AG08396 (cell line): ENCODE results near the gene CLIP1.
"Not testable (repeated sequence)": the region's sequence is repeated elsewhere in the genome, so short reads cannot be mapped to it uniquely, and the experiment has no call there.

Experiments
- DNase-seq: peaks from one replicate; pipeline ENCODE4 v3.0.0; 2012; ENCODE audit warnings: low spot score, mixed read lengths

CLIP1 gene

DNA sequence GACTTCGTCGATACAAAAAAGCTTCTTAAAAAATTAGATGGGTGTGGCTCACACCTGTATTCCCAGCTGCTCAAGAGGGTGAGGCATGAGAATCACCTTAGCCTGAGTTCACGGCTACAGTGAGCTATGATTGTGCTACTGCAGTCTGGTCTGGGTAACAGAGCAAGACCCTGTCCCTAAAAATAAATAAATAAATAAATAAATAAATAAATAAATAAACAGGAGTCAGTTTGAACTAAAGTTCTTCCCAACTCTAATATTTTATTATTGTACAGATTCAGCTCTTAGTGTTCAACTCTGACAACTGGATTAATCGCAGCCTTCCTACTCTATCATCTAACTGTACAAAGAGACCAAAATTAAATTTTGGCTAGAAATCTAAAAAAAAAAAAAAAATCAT, 12.7 kb upstream of the CLIP1 start:
- no peak for DNase-seq

DNA sequence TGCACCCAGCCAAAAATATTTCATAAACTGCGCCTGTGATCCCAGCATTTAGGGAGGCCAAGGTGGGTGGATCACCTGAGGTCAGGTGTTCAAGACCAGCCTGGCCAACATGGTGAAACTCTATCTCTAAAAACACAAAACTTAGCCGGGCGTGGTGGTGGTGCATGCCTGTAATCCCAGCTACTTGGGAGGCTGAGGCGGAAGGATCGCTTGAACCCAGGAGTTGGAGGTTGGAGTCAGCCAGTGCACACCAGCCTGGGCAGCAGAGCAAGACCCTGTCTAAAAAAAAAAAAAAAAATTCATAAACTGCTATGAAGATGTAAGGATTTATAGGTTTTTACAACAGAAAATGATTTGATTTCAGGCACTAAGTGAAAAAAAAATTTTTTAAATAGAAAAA, 6.6 kb upstream of the CLIP1 start:
- DNase-seq, result not testable (repeated sequence)

DNA sequence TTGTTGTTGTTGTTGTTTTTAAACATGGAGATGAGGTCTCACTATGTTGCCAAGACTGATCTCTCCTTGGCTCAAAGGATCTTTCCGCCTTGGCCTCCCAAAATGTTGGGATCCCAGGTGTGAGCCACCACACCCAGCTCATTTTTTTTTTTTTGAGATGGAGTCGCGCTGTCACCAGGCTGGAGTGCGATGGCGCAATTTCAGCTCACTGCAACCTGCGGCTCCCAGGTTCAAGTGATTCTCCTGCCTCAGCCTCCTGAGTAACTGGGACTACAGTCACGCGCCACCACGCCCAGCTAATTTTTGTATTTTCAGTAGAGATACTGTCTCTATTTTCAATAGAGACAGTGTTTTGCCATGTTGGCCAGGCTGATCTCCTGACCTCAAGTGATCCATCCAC, 4.9 kb upstream of the CLIP1 start:
- DNase-seq, result no peak

DNA sequence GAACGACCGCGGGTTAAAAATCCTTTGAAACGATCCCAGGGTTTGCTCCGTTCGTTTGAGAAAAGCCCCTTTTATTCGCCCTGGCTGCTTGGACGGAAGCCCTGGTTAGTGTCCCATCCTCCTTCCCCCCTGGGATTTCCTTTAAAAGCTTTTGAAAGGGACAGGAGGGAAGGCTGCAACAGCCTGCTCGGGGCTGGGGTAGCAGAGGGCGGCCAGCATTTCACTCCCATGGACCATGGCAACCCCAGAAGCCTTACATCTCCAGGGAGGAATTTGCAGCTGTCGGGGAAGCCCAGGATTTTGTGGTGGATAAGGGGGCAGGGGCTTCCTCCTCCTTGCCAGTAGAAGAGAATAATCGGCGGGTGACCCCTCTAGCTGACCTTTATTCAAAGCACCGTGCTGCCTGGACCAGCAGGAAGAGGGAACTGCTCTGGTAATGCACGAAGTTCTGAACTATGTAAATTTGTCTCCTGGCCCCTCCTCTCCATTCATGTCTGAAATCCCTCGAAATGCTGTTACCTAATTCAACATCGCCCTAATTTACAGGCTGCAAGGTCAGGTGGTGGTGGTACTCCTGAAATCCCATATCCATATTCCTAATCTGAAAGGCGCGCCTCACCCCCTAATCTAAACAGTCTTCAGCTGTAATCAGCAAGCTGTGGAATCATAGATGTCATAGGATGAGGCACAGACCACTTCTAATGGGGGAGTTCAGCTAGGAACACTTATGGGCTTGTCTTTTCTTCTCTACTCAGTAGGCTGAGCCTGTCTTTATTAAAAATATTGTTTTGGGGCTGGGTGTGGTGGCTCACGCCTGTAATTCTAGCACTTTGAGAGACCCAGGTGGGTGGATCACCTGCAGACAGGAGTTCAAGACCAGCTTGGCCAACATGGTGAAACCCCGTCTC, 1.0 kb upstream of the CLIP1 start:
- peak; percentile 14 for DNase-seq

DNA sequence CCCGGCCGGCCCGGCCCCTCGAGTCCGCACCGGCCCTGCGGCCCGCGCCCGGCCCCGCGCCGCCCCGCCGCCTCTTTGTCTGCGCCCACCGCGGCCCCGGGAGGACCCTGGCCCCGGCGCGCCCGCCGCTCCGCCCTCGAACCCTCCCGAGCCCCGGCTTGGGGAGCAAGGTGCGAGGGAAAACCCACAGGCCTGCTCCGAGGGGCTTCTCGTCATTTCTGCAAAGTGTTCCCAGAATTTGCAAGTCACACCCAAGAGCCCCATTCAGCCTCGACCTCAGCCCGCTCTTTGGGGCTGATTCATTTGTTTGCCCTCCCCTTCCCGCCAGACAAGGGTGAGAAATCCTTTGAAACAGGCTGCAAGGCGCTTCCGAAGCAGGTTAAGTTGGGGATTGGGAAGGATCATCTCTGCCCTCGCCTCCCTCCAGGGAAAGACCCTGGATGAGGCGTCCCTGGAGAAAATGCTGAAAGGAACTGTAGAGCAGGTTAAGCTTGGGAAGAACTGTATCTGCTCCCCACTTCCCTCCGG, 325 bp upstream of the CLIP1 start:
- DNase-seq, result peak; percentile 56

DNA sequence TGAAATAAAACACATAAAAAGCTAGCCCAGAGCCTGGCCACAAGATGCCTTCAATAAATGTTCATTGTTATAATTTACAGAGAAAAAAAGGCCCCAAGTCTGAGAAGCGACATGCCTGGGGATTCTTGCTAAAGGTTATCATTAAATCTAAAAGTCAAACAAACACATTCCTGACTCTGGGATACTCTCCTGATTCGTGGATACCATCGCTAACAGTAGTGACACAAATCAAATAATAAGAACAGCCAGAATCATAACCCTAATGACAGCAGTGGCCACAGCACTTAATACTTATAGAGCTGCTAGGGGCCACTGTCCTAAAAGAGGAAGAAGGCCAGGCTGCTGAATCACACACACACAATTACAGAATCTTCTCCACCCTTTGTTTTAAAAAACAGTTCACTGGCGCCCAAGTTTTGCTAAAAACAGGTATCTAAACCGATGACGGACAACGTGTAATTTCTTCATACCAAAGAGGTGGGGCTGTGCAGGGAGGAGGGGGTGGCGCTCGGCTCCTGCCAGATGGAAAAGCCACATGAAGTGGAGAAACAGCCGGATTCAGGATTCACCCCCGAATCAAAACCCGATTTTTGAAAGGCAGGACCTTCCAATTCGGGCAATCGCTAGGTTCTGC, 1.2 kb downstream of the CLIP1 start:
- peak; percentile 41 for DNase-seq

DNA sequence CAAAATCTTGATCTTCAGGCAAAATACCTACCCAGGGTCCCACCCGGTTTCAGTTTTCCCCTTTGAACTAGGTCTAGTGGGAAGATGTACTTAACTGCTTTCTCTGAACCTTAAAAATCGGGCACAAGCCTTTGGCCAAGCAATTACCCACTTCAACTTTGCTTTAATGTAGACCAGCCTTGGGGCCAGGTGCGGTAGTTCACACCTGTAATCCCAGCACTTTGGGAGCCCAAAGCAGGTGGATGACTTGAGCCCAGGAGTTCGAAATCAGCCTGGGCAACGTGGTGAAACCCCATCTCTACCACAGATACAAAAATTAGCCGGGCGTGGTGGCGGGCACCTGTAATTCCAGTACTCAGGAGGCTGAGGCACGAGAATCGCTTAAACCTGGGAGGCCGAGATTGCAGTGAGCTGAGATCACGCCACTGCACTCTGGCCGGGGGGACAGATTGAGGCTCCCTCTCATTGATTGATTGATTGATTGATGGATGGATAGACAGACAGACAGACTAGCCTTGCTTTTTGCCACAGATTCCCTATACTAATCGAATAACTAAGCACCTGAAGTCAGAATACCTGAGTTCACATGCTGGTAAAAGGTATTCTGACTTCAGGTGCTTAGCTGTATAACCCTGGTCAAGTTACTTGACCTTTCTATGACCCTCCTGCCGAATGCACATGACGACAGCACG, 1.9 kb downstream of the CLIP1 start:
- DNase-seq, result no peak

DNA sequence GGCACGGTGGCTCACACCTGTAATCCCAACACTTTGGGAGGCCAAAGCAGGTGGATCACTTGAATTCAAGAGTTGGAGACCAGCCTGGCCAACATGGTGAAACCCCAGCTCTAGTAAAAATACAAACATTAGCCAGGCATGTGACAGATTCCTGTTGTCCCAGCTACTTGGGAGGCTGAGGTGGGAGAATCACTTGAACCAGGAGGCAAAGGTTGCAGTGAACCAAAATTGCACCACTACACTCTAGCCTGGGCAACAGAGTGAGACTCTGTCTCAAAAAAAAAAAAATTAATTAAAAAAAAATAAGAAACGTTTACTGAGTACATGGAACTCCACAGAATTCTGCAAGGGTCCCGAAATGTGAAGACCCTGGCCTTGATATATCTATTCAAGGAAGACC, 3.4 kb downstream of the CLIP1 start:
- DNase-seq, result not testable (repeated sequence)

DNA sequence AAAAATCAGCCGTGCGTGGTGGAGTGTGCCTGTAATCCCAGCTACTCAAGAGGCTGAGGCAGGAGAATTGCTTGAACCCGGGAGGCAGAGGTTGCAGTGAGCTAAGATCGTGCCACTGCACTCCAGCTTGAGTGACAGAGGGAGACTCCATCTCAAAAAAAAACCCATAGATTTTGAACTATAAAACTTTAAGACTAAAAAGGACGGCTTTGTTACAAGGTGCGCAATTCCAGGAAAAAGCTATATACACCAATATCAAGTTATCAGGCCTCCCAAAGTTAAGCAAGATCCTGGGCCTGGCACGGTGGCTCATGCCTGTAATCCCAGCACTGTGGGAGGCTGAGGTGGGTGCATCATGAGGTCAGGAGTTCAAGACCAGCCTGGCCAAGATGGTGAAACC, 6.8 kb downstream of the CLIP1 start:
- not testable (repeated sequence) for DNase-seq

DNA sequence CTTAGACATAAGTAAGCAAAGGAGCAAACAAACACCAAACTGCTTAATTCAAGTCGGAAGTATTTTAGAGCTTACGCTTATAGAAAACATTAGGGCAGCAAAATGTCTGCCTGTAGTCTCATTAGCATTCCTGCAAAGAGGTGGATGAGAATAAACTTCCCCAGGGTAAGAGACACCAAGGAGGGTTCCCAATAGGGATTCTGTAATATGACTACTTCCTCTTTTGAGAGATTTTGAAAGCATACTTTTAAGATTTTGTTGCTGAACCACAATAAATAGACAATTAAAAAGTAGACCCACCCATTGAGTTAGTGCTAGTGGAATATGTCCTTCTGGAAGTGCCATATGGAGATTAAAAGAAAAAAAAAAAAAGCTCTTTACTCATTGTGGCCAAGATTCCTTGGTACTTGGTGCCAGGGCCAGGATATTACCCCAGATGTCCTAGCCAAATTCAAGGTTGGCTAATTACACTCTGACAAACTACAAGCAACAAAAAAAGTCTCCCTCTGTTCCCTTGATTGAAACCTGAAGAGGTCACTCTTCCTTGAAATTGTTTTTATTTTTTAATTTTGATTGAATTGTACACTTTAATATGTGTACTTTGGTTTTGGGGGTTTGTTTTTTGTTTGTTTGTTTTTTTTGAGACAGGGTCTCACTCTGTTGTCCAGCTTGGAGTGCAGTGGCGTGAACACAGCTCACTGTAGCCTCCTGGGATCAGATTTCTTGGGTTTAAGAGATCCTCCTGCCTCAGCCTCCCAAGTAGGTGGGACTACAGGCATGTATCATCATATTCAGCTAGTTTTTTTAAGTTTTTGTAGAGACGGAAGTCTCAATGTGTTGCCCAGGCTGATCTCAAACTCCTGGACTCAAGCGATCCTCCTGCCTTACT, 8.7 kb downstream of the CLIP1 start:
- DNase-seq, result no peak

DNA sequence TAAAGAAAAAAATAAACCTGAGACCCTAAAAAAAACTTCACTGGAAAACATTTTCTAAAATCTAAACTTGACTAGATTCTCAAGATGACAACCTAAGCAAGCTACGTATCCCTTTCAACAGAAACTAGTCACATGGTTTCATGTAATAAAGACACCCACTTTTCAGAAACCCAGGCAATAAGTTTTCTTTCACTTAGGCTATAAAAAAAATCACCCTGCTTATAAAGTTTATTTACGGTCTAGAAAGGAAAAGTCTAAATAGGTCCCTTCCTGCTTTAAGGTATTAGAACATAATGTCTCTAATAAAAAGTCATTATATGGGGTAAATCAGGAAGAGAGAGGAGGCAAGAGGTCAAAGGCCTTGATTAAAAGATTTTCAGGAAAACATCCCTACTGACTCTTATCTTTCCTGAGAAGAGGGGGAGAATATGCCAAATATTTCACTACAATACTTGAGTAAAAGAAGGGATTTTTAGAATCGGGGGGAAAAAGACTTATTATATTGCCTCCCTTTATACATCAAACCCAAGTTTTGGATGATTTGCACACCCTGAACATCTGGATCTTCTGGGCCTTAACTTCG, 9.5 kb downstream of the CLIP1 start:
- DNase-seq, result no peak

DNA sequence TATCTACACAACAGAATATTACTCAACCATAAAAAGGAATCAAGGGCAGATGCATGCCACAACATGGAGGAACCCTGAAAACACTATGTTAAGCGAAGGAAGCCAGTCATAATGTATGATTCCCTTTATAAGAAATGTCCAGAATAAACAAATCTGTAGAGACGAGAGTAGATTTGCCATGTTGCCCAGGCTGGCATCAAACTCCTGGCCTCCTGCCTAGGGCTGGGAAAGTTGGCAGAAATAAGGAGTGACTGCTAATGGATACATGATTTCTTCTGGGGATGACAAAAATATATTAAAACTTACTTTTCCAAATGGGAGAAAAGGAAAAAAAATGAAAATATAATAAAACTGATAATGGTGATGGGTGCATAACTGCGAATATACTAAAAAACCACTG, 10.9 kb downstream of the CLIP1 start:
- no peak for DNase-seq

DNA sequence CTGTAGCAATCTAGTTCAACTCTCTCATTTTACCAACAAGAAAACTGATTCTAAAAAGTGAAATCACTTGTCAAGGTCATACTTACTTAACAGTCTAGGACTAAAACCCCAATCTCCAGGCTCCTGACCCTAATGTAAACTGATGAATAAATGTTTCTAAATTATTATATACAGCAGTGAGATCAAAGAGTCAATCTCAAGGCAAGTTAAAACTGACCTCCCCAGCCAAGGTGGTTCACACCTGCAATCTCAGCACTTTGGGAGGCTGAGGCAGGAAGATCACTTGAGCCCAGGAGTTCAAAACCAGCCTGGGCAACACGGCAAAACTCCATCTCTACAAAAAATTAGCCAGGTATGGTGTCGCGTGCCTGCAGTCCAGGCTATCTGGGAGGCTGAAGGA, 15.3 kb downstream of the CLIP1 start:
- no peak for DNase-seq

DNA sequence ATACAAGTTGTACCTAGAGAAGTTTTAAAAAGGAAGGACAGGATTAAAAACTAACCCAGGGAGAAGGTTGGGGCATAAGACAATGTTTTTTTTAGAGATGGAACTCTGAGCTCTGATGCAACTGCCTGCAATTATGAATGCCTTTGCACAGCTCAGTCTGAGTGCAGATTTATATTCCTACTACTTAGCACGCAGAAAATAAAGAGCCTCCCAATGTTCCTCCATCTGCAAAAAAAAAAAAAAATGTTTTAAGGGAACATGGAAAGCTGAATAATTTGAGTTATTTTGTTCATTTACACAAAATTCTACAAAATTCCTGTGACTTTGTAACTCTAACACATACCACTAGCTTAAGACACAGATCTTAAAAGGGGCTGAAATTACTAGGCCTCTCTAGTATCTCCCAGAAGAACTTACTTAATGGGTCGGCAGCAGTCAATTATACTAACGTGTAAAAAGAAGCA, 15.7 kb downstream of the CLIP1 start:
- DNase-seq, result peak; percentile 24

DNA sequence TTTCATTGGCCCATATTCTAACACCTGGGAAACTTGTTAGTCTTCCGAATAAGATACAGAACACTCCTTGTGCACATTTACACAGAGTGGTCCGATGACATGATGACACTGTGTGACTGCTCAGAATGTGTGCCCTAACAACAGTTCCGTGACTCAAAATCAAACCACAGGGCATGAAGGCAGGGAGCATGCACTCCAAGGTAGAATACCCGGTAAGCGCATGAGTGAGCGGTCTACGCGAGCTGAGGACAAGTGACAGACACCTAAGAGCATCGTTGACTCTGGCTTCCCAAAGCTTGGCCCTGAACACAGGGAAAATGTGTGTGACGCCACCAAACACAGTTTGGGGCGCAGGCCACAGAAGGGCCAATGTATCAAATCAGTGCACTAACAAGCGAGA, 18.6 kb downstream of the CLIP1 start:
- no peak for DNase-seq

DNA sequence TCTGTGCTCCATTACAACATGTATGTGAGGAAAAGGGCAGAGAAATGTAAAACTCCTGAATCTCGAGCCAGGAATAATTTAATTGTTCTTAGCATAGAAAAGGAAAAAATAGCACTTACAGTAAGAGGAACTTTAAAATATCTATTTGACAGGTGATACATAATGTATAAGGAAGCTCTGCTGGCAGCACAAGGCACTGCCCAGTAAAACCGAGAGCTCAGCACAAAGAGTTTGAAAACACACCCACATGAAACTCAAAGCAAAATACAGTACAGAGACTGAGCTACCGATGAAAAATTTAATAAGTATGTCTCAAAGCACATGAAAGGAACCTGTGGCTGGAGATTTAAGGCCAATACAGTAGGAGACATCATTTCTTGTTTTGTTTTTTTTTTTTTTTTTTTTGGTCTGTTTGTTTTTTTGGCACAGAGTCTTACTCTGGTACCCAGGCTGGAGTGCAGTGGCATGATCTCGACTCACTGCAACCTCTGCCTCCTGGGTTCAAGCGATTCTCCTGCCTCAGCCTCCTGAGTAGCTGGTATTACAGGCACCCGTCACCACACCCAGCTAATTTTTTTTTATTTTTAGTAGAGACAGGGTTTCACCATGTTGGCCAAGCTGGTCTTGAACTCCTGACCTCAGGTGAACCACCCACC, 19.2 kb downstream of the CLIP1 start:
- no peak for DNase-seq

DNA sequence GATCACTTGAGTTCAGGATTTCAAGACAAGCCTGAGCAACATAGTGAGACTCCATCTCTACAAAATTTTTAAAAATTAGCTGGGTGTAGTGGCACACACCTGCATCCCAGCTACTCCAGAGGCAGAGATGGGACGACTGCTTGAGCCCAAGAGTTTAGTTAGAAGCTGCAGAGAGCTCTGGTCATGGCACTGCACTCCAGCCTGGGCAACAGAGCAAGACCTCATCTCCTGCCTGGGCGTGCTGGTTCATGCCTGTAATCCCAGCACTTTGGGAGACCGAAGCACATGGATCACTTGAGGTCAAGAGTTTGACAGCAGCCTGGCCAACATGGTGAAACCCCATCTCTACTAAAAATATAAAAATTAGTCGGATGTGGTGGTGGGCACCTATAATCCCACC, 20.2 kb downstream of the CLIP1 start:
- DNase-seq, result no peak

DNA sequence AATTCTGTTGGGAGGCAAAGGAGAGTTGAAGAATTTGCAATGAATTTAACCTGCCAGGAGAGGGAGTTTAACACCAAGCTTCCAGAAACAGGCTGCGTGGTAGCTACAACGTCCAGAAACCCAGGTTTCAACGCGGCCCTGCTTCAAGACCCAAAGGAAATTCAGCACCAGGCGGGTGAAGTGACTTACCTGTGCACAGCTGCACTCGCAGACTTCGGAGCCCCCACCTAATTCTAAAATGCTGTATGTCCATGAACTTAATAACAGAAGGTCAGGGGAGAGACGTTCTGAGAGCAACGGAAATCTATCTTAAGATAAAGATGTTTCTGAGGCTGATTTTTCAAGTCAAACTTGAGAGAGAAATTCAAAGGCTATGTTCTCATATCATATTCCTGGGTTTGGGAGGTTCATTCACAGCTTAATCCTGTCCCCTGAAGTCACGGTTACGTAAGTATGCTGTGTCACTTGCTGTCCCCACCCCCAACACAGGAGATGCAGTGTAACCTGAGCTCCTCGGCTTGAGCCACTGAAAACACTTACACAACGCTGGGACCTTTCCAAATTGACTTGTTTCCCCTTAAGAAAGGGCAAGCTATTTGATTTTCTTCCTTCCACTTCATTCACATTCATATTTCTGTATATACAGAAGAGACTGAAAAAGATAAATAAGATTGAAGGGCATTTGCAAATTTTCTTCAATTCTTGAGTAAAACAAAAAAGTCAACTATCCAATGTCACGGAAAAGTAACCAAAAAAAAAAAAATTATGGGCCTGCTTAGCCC, 22.7 kb downstream of the CLIP1 start:
- peak; percentile 73 for DNase-seq

DNA sequence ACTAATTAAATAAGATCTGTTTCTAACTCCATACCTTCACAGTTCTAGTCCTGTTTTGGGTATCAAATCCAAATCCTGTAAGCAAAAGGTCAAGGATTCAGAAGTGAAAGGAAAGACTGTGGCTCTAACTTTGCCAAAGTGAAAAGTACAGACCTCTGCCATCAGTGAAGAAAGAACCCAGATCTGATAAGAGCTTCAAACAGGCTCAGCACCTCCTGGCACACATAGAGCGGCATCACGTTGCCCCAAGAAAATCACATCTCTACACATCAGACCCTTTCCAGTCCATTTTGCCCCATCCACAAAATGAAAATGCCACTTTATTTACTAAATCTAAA, 23.2 kb downstream of the CLIP1 start:
- DNase-seq, result no peak

DNA sequence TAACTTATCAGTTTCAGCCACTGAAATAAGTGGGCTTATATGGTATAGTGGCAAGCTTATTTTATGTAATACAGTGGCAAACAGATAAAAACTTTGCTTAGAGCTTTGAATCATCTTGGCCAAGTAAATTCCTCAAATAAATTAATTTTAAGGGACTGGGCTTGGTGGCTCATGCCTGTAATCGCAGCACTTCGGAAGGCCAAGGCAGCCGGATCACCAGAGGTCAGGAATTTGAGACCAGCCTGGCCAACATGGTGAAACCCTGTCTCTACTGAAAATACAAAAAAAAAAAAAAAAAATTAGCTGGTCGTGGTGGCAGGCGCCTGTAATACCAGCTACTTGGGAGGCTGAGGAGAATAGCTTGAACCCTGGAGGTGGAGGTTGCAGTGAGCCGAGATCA, 24.5 kb downstream of the CLIP1 start:
- not testable (repeated sequence) for DNase-seq
